ENCODE data around the gene HAVCR2. TPM values are rescaled to one million over a fixed set of nuclear protein-coding genes. Genes with fewer than 3 reads are reported as not detected.

Gene HAVCR2
- total and polyA plus RNA-seq, 2 of the 13 experiments (the other 11 are each of a cell fraction or from before 2014, with no cell fraction given), result 0.07 to 0.16 TPM

GRCh38 chr5:157100140-157100679, 8.6 kb downstream of the HAVCR2 start:
- FAIRE-seq (no peak), DNase-seq (ENCODE audit: low spot score) (no peak), ATAC-seq (no peak; the same call in 2 of the 3 replicates)
- no peak overlapping the region for H3K27ac ChIP-seq (ENCODE audit: extremely low read length, insufficient read depth, low read length)
- intact Hi-C loops (cut with micrococcal nuclease; ENCODE audit: unreplicated experiment) (no loop called here), in situ Hi-C loops (cut with HindIII; ENCODE audit: extremely low pct_ligation_motif_present, low pct_unique_long_range_greater_than_20kb) (no loop called here)
- H2AFZ ChIP-seq (ENCODE audit: low read length), result peak overlapping the region; percentile 3
- WGBS (ENCODE audit: low lambda C conversion rate), result 58% methylated on average over 2 of the region's 2 CpGs
- H3K9me3 ChIP-seq (ENCODE audit: low read length), result no peaks in the 10 kb centered on the region
- H3K4me3 ChIP-seq (replicated peaks in 1 of 3; ENCODE audit: insufficient read depth in 1 of 3, low read depth in 2 of 3, low read length in 3 of 3), result no peak overlapping the region
- H3K36me3 ChIP-seq (replicated peaks in 1 of 2; ENCODE audit: control insufficient read depth in 1 of 2, insufficient read depth in 2 of 2, low read length in 2 of 2), result no peaks in the 10 kb centered on the region
- CTCF ChIA-PET (ENCODE audit: low intra/inter-chr PET ratio, low total read pairs), result no interaction called here
- H3K27me3 ChIP-seq (ENCODE audit: control insufficient read depth in 1 of 2, insufficient read depth in 2 of 2, low read length in 2 of 2), result no peaks in the 10 kb centered on the region
- peaks cover 11% of the 10 kb centered on the region; the same call in 1 of the 2 replicates for H3K4me1 ChIP-seq (ENCODE audit: insufficient read depth, low read length)
- H3K4me2 ChIP-seq (ENCODE audit: low read depth, low read length), result no peak overlapping the region; the same call in 1 of the 2 replicates
- no TSS peak for BruUV-seq (replicated peaks)
- no peaks in the 10 kb centered on the region for H3K79me2 ChIP-seq (ENCODE audit: insufficient read depth, low read length)
- POLR2A ChIA-PET, result no interaction called here
- H4K20me1 ChIP-seq (ENCODE audit: insufficient read depth, low read length), result no peaks in the 10 kb centered on the region
- H3K9ac ChIP-seq (ENCODE audit: insufficient read depth, low read depth, low read length), result no peak overlapping the region
- TF ChIP-seq MED1 (CRISPR knock-in tag; IDR thresholded peaks at IDR 0.05), result 0 out of 2 replicates have a peak, but pooled peaks have one; percentile 24
- TF ChIP-seq FOSL2 (CRISPR knock-in tag; IDR thresholded peaks at IDR 0.05), result peak; percentile 33; the same call in 1 of the 2 replicates
- peak; percentile 48; the same call in 1 of the 2 replicates for TF ChIP-seq RARA (CRISPR knock-in tag; IDR thresholded peaks at IDR 0.05)
- 0 out of 2 replicates have a peak, but pooled peaks have one; percentile 20 for TF ChIP-seq RXRB (CRISPR knock-in tag; IDR thresholded peaks at IDR 0.05; ENCODE audit: borderline replicate concordance)
- no peak for TF ChIP-seq RBM39 (IDR thresholded peaks at IDR 0.05; ENCODE audit: low read depth, low read length, poor library complexity, severe bottlenecking)
- no peak for TF ChIP-seq ZNF101 (CRISPR knock-in tag; IDR thresholded peaks at IDR 0.05; ENCODE audit: borderline replicate concordance, low read depth)
- TF ChIP-seq, protein P1, sequence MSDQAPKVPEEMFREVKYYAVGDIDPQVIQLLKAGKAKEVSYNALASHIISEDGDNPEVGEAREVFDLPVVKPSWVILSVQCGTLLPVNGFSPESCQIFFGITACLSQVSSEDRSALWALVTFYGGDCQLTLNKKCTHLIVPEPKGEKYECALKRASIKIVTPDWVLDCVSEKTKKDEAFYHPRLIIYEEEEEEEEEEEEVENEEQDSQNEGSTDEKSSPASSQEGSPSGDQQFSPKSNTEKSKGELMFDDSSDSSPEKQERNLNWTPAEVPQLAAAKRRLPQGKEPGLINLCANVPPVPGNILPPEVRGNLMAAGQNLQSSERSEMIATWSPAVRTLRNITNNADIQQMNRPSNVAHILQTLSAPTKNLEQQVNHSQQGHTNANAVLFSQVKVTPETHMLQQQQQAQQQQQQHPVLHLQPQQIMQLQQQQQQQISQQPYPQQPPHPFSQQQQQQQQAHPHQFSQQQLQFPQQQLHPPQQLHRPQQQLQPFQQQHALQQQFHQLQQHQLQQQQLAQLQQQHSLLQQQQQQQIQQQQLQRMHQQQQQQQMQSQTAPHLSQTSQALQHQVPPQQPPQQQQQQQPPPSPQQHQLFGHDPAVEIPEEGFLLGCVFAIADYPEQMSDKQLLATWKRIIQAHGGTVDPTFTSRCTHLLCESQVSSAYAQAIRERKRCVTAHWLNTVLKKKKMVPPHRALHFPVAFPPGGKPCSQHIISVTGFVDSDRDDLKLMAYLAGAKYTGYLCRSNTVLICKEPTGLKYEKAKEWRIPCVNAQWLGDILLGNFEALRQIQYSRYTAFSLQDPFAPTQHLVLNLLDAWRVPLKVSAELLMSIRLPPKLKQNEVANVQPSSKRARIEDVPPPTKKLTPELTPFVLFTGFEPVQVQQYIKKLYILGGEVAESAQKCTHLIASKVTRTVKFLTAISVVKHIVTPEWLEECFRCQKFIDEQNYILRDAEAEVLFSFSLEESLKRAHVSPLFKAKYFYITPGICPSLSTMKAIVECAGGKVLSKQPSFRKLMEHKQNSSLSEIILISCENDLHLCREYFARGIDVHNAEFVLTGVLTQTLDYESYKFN (CRISPR knock-in tag; conservative IDR thresholded peaks at IDR 0.05), result 0 out of 2 replicates have a peak, but pooled peaks have one; percentile 19
- no peak for TF ChIP-seq SMYD3 (CRISPR knock-in tag; IDR thresholded peaks at IDR 0.05)
- TF ChIP-seq SAP130 (CRISPR knock-in tag; IDR thresholded peaks at IDR 0.05; ENCODE audit: low read depth), result peak; percentile 23; the same call in 1 of the 2 replicates
- TF ChIP-seq ETV5 (CRISPR knock-in tag; IDR thresholded peaks at IDR 0.05; ENCODE audit: borderline replicate concordance), result peak; percentile 29; the same call in 1 of the 2 replicates
- TF ChIP-seq HMG20A (CRISPR knock-in tag; IDR thresholded peaks at IDR 0.05; ENCODE audit: borderline replicate concordance), result peak; percentile 24; the same call in 1 of the 2 replicates
- no peak for TF ChIP-seq MTF1 (CRISPR knock-in tag; IDR thresholded peaks at IDR 0.05)
- no peak for TF ChIP-seq MLLT10 (CRISPR knock-in tag; IDR thresholded peaks at IDR 0.05)
- TF ChIP-seq ZNF629 (CRISPR knock-in tag; conservative IDR thresholded peaks at IDR 0.05), result peak; percentile 50
- TF ChIP-seq, protein P2, sequence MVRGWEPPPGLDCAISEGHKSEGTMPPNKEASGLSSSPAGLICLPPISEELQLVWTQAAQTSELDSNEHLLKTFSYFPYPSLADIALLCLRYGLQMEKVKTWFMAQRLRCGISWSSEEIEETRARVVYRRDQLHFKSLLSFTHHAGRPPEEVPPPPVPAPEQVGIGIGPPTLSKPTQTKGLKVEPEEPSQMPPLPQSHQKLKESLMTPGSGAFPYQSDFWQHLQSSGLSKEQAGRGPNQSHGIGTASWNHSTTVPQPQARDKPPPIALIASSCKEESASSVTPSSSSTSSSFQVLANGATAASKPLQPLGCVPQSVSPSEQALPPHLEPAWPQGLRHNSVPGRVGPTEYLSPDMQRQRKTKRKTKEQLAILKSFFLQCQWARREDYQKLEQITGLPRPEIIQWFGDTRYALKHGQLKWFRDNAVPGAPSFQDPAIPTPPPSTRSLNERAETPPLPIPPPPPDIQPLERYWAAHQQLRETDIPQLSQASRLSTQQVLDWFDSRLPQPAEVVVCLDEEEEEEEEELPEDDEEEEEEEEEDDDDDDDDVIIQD (CRISPR knock-in tag; IDR thresholded peaks at IDR 0.05; ENCODE audit: low read depth), result 0 out of 2 replicates have a peak, but pooled peaks have one; percentile 24
- TF ChIP-seq REST (IDR thresholded peaks at IDR 0.05; ENCODE audit: borderline replicate concordance in 1 of 2, low read depth in 1 of 2, low read length in 2 of 2), result no peak
- TF ChIP-seq MEF2D (CRISPR knock-in tag; IDR thresholded peaks at IDR 0.05), result peak; percentile 97

Measured in HepG2 (cell line).